8988T (cell line): ENCODE data around the gene GATM.

Source experiments
- DNase-seq: peaks from one replicate; pipeline ENCODE4 v3.0.0; 2011

Gene GATM, protein sequence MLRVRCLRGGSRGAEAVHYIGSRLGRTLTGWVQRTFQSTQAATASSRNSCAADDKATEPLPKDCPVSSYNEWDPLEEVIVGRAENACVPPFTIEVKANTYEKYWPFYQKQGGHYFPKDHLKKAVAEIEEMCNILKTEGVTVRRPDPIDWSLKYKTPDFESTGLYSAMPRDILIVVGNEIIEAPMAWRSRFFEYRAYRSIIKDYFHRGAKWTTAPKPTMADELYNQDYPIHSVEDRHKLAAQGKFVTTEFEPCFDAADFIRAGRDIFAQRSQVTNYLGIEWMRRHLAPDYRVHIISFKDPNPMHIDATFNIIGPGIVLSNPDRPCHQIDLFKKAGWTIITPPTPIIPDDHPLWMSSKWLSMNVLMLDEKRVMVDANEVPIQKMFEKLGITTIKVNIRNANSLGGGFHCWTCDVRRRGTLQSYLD

DNA sequence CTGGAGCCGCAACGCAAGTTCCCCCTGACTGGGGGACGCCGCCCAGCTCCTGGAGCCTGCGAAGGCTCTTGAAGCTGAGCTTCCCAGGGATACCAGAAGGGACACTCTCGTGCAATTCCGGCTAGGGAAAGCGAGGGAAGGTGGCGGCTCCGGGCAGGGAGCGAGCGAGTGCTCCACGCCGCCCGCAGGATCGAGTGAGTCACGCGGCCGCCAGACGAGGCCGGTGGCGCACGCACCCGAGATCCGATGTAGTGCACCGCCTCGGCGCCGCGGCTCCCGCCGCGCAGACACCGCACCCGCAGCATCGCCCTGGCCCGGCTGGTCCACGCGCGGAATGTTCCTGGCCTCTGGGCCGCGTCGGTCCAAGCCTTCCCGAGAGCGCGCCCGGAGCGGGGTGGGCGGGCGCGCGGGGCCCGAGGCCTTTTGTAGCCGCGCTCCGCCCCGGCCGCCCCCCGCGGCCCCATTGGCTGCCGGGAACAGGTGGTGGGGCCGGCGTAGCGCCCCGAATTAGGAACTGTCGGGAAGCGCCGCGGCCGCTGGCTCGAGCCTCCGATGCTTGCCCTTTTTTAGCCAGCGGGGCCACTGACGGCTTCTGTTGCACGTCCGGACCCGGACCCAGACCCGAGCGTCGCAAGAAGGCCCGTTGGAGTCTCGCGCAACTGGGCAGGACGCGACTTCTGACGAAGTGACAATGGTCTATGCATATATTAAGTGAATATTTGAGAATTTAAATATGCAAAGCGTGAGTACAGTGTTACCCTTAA is at the start of gene GATM:
GATM (minus strand) TSS at position 396 of the 764 bp plus-strand sequence; CDS start at position 305, 91 bp downstream.
- peak; percentile 68 for DNase-seq

- no peak for DNase-seq
These were observed 48.7 kb upstream of the GATM start for GRCh38 chr15:45427085-45427484.

DNA sequence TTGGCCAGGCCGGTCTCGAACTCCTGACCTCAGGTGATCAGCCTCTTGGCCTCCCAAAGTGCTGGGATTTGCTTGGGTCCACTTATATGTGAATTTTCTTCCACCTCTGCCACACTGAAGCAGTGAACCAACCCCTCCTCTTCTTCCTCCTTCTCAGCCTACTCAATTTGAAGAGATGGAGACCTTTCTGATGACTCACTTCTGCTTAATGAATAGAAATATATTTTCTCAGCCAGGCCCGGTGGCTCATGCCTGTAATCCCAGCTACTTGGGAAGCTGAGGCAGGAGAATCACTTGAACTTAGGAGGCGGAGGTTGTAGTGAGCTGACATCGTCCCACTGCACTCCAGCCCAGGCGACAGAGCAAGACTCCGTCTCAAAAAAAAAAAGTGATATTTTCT is 46.8 kb upstream of the GATM start:
- DNase-seq = no peak

GRCh38 chr15:45424429-45424828 is 46.1 kb upstream of the GATM start:
- no peak for DNase-seq

GRCh38 chr15:45417303-45417950 is 39.1 kb upstream of the GATM start:
- DNase-seq = no peak

DNA sequence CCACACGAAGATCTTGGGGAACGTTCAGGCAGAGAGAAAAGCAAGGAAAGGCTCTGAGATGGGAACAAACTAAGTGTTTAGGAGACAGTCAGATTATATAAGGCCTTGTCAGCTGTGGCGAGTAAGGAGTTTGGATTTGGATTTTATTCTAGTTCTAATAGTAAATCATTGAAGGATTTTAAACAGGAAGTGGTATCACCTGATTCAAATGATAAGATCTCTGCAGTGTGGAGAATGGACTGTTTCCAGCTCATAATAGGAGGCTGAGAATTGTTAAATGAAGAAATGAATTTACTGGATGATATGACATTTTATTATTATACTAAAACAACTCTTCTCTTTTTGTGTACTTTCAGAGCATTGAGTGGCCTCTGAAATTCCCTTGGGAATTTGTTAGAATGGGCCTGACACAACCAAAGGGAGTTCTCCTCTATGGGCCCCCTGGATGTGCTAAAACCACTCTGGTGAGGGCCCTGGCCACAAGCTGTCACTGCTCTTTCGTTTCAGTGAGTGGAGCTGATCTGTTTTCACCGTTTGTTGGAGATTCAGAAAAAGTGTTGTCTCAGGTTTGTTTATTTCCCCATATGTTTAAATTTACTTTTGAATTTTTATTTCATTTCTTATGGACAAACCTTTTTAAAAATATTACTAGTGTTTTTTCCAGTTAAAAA is 36.0 kb upstream of the GATM start:
- no peak for DNase-seq

GRCh38 chr15:45409596-45409995 is 31.3 kb upstream of the GATM start:
- DNase-seq = no peak

GRCh38 chr15:45407786-45408185 is 29.4 kb upstream of the GATM start:
- DNase-seq = no peak

DNA sequence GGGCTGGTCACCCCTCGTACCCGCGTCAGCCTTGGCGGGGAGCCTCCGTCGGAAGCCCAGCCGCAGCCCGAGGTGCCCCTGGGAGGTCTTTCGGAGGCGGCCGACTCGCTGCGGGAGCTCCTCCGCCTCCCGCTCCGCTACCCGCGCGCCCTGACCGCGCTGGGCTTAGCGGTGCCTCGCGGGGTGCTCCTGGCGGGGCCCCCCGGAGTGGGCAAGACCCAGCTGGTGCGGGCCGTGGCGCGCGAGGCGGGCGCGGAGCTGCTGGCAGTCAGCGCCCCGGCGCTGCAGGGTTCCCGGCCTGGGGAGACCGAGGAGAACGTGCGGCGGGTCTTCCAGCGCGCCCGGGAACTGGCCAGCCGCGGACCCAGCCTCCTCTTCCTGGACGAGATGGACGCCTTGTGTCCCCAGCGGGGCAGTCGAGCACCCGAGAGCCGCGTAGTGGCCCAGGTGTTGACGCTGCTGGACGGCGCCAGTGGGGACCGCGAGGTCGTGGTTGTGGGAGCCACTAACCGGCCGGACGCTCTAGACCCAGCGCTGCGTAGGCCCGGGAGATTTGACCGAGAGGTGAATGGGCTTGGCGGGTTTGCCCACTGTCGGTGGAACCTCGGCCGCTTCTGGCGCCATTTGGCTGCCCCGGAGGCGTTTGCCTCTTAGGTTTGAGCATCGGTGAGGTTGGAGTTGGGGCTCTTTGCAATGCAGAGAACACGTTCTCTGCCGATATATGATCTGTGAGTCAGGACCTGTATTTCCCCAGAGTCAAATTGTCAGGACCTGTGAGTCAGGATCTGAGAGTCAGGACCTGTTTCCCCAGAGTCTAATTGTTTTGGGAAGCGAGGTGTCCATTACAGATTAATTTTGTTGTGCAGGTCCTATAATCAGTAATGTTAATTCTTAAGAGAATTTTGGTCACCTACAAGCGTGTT is 24.9 kb upstream of the GATM start:
- peak; percentile 20 for DNase-seq

DNA sequence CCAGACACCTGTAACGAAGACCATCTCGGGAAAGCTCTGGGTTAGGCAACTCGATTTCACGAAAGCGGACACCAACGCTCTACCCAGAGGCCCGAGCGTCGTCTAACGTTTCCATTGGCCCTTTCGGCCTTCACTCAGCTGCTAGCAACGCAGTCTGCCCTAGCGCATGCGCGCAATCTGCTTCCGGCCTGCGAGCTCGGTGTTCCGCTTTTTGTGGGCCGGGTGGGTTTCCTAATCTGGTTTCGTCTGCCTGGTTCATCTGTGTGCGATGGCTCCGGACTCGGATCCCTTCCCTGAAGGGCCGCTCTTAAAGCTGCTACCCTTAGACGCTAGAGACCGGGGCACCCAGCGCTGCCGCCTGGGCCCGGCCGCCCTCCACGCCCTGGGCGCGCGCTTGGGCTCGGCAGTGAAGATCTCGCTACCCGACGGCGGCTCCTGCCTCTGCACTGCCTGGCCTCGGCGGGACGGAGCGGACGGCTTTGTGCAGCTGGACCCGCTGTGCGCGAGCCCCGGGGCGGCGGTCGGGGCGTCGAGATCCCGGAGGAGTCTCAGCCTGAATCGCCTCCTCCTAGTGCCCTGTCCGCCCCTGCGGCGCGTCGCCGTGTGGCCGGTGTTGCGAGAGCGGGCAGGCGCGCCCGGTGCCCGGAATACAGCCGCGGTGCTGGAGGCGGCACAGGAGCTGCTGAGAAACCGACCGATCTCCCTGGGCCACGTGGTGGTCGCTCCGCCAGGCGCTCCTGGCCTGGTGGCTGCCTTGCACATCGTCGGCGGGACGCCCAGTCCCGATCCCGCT is 24.0 kb upstream of the GATM start:
- peak; percentile 76 for DNase-seq

- DNase-seq = no peak
These were observed 23.4 kb upstream of the GATM start for GRCh38 chr15:45401665-45402161.

GRCh38 chr15:45399381-45400212 is 21.3 kb upstream of the GATM start:
- no peak for DNase-seq

GRCh38 chr15:45397116-45397665 is 18.8 kb upstream of the GATM start:
- DNase-seq = no peak

- DNase-seq = no peak
These were observed 17.6 kb upstream of the GATM start for GRCh38 chr15:45395943-45396342.

DNA sequence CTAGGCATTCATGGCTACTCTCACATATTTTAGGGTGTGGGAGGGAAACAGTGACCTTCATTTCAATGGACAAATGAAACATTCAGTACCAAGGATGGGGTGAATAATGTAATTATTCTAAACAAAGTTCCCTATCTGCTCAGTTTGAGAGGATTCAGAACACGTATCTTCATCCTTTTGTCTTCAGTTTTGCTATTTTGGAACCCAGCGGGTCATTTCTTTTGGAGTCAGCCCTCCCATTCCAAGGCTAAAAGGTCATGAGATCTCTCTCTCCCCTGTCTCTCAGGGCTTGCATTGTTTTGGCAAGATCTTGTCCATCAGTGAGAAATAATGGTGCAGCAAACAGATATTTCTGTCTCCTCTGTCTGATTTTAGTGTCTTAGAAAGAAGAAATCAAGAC is 16.3 kb upstream of the GATM start:
- no peak for DNase-seq

DNA sequence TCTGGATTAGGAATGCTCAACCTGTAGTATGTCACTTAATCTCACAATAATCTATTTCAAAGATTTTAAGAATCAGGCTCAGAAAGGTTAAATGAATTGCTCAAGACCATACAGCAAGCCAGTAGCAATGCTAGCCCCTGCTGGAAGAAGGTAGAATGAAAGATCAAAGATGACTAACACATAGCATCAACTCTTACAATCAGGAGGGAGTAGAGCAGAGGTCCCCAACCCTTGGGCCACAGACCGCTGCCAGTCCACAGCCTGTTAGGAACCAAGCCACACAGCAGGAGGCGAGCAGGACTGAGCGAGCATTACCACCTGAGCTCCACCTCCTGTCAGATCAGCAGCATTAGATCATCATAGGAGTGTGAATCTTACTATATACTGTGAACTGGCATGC is 15.5 kb upstream of the GATM start:
- no peak for DNase-seq

- DNase-seq = no peak
These were observed 14.2 kb upstream of the GATM start for GRCh38 chr15:45392584-45392855.

GRCh38 chr15:45391746-45392583 is 13.6 kb upstream of the GATM start:
- DNase-seq = no peak

DNA sequence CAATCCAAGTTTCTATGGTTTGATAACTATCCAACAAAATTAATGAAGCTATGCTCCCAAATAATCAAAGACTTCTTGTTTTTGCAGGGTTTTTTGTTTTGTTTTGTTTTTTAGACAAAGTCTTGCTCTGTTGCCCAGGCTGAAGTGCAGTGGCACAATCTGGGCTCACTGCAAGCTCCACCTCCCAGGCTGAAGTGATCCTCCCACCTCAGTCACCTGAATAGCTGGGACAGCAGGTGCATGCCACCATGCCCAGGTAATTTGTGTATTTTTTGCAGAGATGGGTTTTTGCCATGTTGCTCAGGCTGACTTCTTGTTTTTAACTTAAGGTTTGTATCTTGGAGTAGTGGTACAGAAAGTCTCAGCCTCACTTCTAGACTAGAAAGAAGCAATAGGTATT is 11.0 kb upstream of the GATM start:
- no peak for DNase-seq
